ENCODE results near the gene FAM181A.

FAM181A gene

GRCh38 chr14:93960774-93961438 is 33.8 kb downstream of the FAM181A start:
- TF ChIP-seq CTCF (IDR thresholded peaks at IDR 0.05; ENCODE audit: low read depth, low read length, missing control alignments): no peak
- DNase-seq (ENCODE audit: low read depth): no peak
- in situ Hi-C loops (cut with HindIII; ENCODE audit: low sequenced_read_pairs): no loop called here
- no peak overlapping the region for H3K4me3 ChIP-seq (ENCODE audit: low read depth, low read length)

GRCh38 chr14:93961620-93962019 is 34.5 kb downstream of the FAM181A start:
- H3K4me3 ChIP-seq (ENCODE audit: low read depth, low read length): no peak overlapping the region
- no peak for TF ChIP-seq CTCF (IDR thresholded peaks at IDR 0.05; ENCODE audit: low read depth, low read length, missing control alignments)
- DNase-seq (ENCODE audit: low read depth): no peak
- in situ Hi-C loops (cut with HindIII; ENCODE audit: low sequenced_read_pairs): no loop called here

- in situ Hi-C loops (cut with HindIII; ENCODE audit: low sequenced_read_pairs): no loop called here
- DNase-seq (ENCODE audit: low read depth): no peak
- TF ChIP-seq CTCF (IDR thresholded peaks at IDR 0.05; ENCODE audit: low read depth, low read length, missing control alignments): no peak
Observed at GRCh38 chr14:93962701-93963601, 35.8 kb downstream of the FAM181A start.

DNA sequence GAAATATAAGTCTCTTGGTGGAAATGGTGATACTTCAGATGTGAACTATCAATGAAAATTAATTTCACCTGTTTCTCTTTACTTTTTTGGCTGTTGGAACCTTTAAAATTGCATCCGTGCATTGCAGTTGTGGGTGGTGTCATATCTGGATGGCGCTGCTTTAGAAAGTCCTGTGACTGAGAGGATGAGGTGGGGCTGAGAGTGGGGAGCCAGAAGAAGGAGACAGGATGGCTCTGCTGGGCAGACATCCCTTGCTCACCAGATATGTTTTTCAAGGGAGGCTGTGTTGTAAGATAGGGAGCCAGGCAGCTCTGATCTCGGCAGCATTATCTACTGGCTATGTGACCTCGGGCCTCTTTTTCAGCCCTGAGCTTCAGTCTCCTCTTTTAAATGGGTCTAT is 36.5 kb downstream of the FAM181A start:
- in situ Hi-C loops (cut with HindIII; ENCODE audit: low sequenced_read_pairs): no loop called here
- no peak for DNase-seq (ENCODE audit: low read depth)
- H3K4me3 ChIP-seq (ENCODE audit: low read depth, low read length): no peak overlapping the region
- no peak for TF ChIP-seq CTCF (IDR thresholded peaks at IDR 0.05; ENCODE audit: low read depth, low read length, missing control alignments)

More at GRCh38 chr14:93962701-93963601, 35.8 kb downstream of the FAM181A start:
- no peak overlapping the region for H3K4me3 ChIP-seq (ENCODE audit: low read depth, low read length)

- H3K4me3 ChIP-seq (ENCODE audit: low read depth, low read length): no peak overlapping the region
- DNase-seq (ENCODE audit: low read depth): no peak
- in situ Hi-C loops (cut with HindIII; ENCODE audit: low sequenced_read_pairs): no loop called here
- no peak for TF ChIP-seq CTCF (IDR thresholded peaks at IDR 0.05; ENCODE audit: low read depth, low read length, missing control alignments)
Observed at GRCh38 chr14:93964281-93964680, 37.1 kb downstream of the FAM181A start.

DNA sequence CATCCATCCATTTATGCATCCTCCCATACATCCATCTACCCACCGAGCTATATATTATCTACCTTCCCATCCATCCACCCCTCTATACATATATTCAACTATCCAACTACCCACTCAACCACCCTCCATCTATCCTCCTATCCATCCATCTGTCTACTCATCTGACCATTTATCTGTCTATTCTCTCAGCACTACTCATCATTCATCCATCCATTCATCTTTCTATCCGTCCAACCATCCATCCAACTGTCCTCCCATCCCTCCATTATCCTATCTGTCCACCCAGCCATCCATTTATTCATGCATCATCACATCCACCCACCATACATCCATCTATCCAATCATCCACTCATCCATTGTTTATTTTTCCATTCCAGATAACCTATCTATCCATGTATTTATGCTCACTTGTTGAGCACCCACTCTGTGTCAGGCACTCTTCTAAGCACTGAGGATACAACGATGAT is 37.7 kb downstream of the FAM181A start:
- H3K4me3 ChIP-seq (ENCODE audit: low read depth, low read length): no peak overlapping the region
- in situ Hi-C loops (cut with HindIII; ENCODE audit: low sequenced_read_pairs): no loop called here
- TF ChIP-seq CTCF (IDR thresholded peaks at IDR 0.05; ENCODE audit: low read depth, low read length, missing control alignments): no peak

More for the DNA sequence above, 37.7 kb downstream of the FAM181A start:
- DNase-seq (ENCODE audit: low read depth): no peak
